KOPT-K1 (cell line): ENCODE data around the gene HGD.
A peak's percentile ranks its signal among the peaks of the same experiment; 100 is the strongest.

Source experiments
- H3K27ac ChIP-seq: fragments of 200-600 bp; sonication (generic); 2 replicates; pipeline ENCODE4 v1.5.1; 2016; ENCODE audit warnings: antibody characterized with exemption, mild to moderate bottlenecking, low read depth, low read length; ENCODE audit not compliant: poor library complexity, severe bottlenecking
- H3K36me3 ChIP-seq: fragments of 200-600 bp; sonication (generic); 2 replicates; pipeline ENCODE4 v1.5.1; 2017; ENCODE audit warnings: antibody characterized with exemption, mild to moderate bottlenecking, low read length, moderate library complexity; ENCODE audit not compliant: insufficient read depth
- H3K9me3 ChIP-seq: fragments of 200-600 bp; sonication (generic); 2 replicates; pipeline ENCODE4 v1.5.1; 2017; ENCODE audit warnings: antibody characterized with exemption, low read length, mild to moderate bottlenecking; ENCODE audit not compliant: insufficient read depth, poor library complexity, severe bottlenecking

Gene HGD

GRCh38 chr3:120597445-120598049, 84.5 kb downstream of the HGD start:
- peaks cover 48% of the 10 kb centered on the region for H3K36me3 ChIP-seq
- H3K9me3 ChIP-seq: no peaks in the 10 kb centered on the region
- peak overlapping the region; percentile 42 for H3K27ac ChIP-seq

GRCh38 chr3:120596853-120597223, 85.2 kb downstream of the HGD start:
- Histone ChIP-seq H3K9me3 (no peaks in the 10 kb centered on the region), H3K36me3 (peaks cover 41% of the 10 kb centered on the region), H3K27ac (peak overlapping the region; percentile 91)

DNA sequence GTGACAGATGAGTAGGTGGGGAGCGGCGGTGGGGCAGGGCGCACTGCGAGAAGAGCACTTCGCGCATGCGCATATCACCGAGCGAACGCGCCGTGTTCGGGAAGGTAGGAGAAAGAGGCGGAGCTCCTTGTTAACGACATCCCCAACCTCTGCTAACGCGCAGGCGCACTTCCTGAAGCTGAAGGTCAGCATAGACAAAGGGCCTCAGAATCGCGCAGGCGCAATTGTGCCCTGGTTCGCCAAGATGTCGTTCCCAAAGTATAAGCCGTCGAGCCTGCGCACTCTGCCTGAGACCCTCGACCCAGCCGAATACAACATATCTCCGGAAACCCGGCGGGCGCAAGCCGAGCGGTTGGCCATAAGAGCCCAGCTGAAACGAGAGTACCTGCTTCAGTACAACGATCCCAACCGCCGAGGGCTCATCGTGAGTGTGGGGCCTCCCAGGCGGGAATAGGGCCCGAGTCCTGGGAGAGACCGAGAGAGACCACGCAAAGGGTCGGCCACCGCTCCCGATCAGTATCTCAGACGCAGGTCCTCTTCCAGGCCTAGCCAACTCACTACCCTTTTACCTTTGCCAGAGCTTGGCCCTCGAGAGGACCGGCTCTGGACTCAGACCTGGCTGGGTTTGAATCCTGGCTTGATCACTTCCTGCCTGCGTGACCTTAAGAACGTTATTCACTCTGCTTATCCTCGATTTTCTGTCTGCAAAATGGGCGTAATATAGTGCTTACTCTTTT, 85.8 kb downstream of the HGD start, which contains the start of gene NDUFB4:
TSS of gene NDUFB4 (plus strand) at position 221 of the 737 bp plus-strand sequence. CDS start at position 245, 24 bp downstream.
- H3K36me3 ChIP-seq: peaks cover 36% of the 10 kb centered on the region
- no peaks in the 10 kb centered on the region for H3K9me3 ChIP-seq
- peak within 1 kb of the TSS; percentile 91 for H3K27ac ChIP-seq

GRCh38 chr3:120595788-120596115, 86.3 kb downstream of the HGD start:
- Histone ChIP-seq H3K36me3 (peaks cover 30% of the 10 kb centered on the region), H3K9me3 (no peaks in the 10 kb centered on the region), H3K27ac (peak overlapping the region; percentile 91)

DNA sequence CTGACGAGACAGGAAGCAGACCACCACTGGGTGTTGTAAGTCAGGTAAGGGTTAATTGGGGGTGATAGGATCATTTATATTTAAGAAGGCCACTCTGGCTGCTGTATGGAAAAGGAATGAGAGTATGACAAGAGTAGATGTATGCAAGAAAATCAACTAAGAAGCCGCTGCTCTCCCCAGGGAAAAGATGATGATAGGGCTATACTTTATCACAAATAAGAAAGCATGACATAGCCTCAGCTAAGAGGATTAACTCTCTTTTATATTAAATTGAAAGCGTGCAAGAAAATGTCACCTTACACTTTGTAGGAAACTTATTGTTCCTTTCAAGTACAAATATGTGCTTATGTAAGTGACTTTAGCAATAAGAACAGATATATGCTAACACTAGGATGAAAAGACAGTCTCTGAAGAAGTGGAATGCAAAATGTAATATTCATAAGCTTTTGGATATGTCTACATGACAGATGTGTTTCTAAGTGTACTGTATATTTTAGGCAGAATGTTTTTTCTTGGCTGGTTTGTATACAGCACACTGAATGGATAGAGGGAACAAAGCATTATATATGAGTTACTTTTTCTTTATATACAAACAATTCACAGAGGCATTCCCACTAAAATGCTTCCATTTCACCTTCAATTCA, 94.6 kb downstream of the HGD start:
- Histone ChIP-seq H3K9me3 (peaks cover 6% of the 10 kb centered on the region), H3K36me3 (no peaks in the 10 kb centered on the region)

More for the DNA sequence above, 94.6 kb downstream of the HGD start:
- H3K27ac ChIP-seq: no peak overlapping the region
